Measurements from ENCODE around the gene CENPX. TPM values are rescaled to one million over a fixed set of nuclear protein-coding genes. Genes with fewer than 3 reads are reported as not detected.

CENPX gene
- total and polyA plus RNA-seq, 7 donors = 78.4 to 273 (median 164) TPM

- Histone ChIP-seq H3K4me3 (no peak overlapping the region), H3K27me3 (no peaks in the 10 kb centered on the region), H3K4me1 (peaks cover 0 to 15% (median 10%) of the 10 kb centered on the region in 4 donors), H3K36me3 (peaks cover 0 to 9% (median 0%) of the 10 kb centered on the region in 4 donors), H3K9me3 (no peaks in the 10 kb centered on the region), H3K27ac (no peak overlapping the region)
- 95% methylated on average over 30 of the region's 30 CpGs for WGBS, 2 donors
- intact Hi-C loops (cut with DNase I) = no loop called here
- no peak for TF ChIP-seq EP300 (IDR thresholded peaks at IDR 0.05)
- no peak for TF ChIP-seq POLR2A (IDR thresholded peaks at IDR 0.05)
- TF ChIP-seq, protein P1, sequence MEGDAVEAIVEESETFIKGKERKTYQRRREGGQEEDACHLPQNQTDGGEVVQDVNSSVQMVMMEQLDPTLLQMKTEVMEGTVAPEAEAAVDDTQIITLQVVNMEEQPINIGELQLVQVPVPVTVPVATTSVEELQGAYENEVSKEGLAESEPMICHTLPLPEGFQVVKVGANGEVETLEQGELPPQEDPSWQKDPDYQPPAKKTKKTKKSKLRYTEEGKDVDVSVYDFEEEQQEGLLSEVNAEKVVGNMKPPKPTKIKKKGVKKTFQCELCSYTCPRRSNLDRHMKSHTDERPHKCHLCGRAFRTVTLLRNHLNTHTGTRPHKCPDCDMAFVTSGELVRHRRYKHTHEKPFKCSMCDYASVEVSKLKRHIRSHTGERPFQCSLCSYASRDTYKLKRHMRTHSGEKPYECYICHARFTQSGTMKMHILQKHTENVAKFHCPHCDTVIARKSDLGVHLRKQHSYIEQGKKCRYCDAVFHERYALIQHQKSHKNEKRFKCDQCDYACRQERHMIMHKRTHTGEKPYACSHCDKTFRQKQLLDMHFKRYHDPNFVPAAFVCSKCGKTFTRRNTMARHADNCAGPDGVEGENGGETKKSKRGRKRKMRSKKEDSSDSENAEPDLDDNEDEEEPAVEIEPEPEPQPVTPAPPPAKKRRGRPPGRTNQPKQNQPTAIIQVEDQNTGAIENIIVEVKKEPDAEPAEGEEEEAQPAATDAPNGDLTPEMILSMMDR (IDR thresholded peaks at IDR 0.05) = no peak
- DNase-seq = no peak
Observed at GRCh38 chr17:81996757-81997441, 25.8 kb downstream of the CENPX start.

GRCh38 chr17:81996232-81996756 is 26.4 kb downstream of the CENPX start:
- no peak for TF ChIP-seq POLR2A (IDR thresholded peaks at IDR 0.05)
- TF ChIP-seq, protein P1 (IDR thresholded peaks at IDR 0.05) = no peak
- TF ChIP-seq EP300 (IDR thresholded peaks at IDR 0.05) = no peak
- TF ChIP-seq POLR2AphosphoS5 (IDR thresholded peaks at IDR 0.05) = no peak
- Histone ChIP-seq H3K4me3 (no peak overlapping the region), H3K36me3 (peaks cover 0 to 9% (median 0%) of the 10 kb centered on the region in 4 donors), H3K4me1 (peaks cover 0 to 21% (median 16%) of the 10 kb centered on the region in 4 donors), H3K27me3 (no peaks in the 10 kb centered on the region), H3K9me3 (no peaks in the 10 kb centered on the region), H3K27ac (no peak overlapping the region)
- WGBS, 2 donors = 95% methylated on average over 28 of the region's 28 CpGs
- intact Hi-C loops (cut with DNase I) = no loop called here
- no peak for DNase-seq

DNA sequence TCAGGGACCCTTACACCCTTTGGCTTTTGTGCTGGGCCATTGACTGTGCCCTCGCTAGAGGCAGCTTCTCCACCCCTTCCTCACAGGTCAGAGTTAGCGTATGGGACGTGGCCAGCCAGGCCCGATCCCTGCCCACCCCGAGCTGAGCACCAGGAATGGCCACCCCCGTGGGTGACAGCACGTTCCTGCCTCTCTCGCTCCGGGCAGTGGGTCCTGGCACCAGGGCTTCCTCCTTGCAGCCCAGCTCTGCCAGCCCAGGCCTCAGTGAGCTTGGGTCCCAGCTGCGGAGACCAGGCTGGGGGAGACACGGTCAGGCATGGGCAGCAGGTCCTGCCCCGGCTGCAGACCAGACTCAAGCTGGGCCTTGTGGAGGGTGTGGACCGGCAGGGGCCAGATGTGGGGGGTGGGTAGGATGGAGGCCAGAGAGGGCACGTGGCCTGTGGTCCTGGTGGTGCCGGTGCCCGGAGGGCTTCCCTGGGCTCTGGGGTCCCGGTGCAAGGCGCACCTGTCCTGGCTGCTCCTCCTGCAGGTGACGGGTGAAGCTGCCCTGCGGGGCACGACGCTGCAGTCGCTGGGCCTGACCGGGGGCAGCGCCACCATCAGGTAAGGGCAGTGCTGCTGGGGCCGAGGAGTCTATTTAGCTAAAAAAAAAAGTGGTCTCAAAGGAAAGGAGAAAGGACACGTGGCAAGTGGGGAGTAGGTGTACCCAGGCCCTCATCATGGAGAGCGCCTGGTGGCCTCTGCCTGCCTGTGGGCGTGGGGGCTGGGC is 27.0 kb downstream of the CENPX start:
- intact Hi-C loops (cut with DNase I) = no loop called here
- TF ChIP-seq EP300 (IDR thresholded peaks at IDR 0.05) (no peak), POLR2A (IDR thresholded peaks at IDR 0.05) (no peak), POLR2AphosphoS5 (IDR thresholded peaks at IDR 0.05) (no peak)
- TF ChIP-seq, protein P1 (IDR thresholded peaks at IDR 0.05) = no peak
- H3K27ac ChIP-seq = no peak overlapping the region
- no peaks in the 10 kb centered on the region for H3K9me3 ChIP-seq
- no peak overlapping the region for H3K4me3 ChIP-seq
- H3K27me3 ChIP-seq = no peaks in the 10 kb centered on the region
- peaks cover 0 to 27% (median 19%) of the 10 kb centered on the region in 4 donors for H3K4me1 ChIP-seq
- peaks cover 0 to 9% (median 0%) of the 10 kb centered on the region in 4 donors for H3K36me3 ChIP-seq
- no peak for DNase-seq
- WGBS, 2 donors = 96% methylated on average over 29 of the region's 29 CpGs

DNA sequence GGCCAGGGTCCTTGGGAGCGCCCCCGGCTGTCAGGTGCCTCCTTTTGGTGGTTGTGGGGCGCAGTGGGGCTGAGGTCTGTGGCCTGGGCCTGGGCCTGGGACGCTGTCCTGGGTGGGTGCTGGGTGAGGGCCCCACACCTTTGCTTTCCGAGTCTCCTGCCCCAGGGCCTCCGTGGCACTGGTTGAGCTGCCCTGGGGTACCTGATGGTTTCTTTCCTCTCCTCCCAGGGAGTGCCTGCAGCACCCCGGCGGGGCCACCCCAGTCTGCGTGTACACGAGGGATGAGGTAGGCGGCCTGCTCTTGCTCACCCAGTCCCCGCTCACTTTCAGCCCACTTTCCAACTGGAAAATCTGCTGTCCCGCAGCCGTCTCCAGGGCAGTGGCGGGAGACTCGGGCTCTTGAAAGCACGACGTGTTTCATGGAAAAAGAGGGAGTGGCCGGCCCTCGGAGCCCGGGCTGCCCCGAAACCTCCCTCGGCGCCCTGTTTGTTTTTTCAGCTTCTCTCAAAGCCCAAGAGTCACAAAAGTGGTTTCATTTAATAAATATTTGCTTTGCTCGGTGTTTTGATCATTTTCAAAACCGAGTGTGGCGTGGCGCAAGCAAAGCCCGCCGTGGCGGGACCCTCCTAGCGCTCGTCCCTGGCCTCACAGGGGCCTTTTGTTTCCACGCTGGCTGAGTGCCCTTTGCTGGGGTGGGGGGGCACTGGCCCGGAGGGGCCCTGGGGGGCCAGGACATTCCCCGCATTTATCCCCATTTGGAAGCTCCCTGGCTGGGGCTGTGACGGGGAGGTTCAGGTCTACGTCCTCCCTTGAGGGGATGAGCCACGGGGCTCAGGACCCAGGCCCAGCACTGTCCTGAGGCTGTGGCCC is 27.9 kb downstream of the CENPX start:
- Histone ChIP-seq H3K36me3 (peaks cover 0 to 9% (median 0%) of the 10 kb centered on the region in 4 donors), H3K27ac (no peak overlapping the region)

More for the DNA sequence above, 27.9 kb downstream of the CENPX start:
- Histone ChIP-seq H3K4me3 (no peak overlapping the region), H3K4me1 (peaks cover 0 to 27% (median 19%) of the 10 kb centered on the region in 4 donors), H3K27me3 (no peaks in the 10 kb centered on the region), H3K9me3 (no peaks in the 10 kb centered on the region)
- no peak for DNase-seq
- 92 to 93% methylated on average over 39 of the region's 39 CpGs for WGBS, 2 donors
- TF ChIP-seq, protein P1 (IDR thresholded peaks at IDR 0.05) = no peak
- TF ChIP-seq POLR2A (IDR thresholded peaks at IDR 0.05) (no peak), EP300 (IDR thresholded peaks at IDR 0.05) (no peak), POLR2AphosphoS5 (IDR thresholded peaks at IDR 0.05) (no peak)
- intact Hi-C loops (cut with DNase I) = no loop called here
